Stimulated activated CD4-positive, alpha-beta T cell treated with anti-CD3 and anti-CD28 coated beads, Interleukin-12 subunit alpha, Interleukin-12 subunit beta, amount 100 ng/mL, for 4 hours (primary cell): ENCODE data around the gene ZNF524.

ENCODE experiments used
- DNase-seq: peaks from one replicate; pipeline ENCODE4 v3.0.0-alpha.2; 2020

ZNF524 gene

GRCh38 chr19:55621673-55622231, 21.7 kb downstream of the ZNF524 start:
- no peak for DNase-seq

GRCh38 chr19:55622242-55622969, 22.3 kb downstream of the ZNF524 start:
- DNase-seq, result no peak

- DNase-seq, result no peak
Observed at GRCh38 chr19:55623130-55623529, 23.0 kb downstream of the ZNF524 start.

GRCh38 chr19:55623561-55623960, 23.5 kb downstream of the ZNF524 start:
- no peak for DNase-seq

- DNase-seq, result peak; percentile 95
Observed at GRCh38 chr19:55624109-55625003, 24.3 kb downstream of the ZNF524 start, which contains the start of gene ZNF784. TSS of gene ZNF784 (minus strand) at chr19:55624566. CDS start at chr19:55624561, 5 bp downstream.

DNA sequence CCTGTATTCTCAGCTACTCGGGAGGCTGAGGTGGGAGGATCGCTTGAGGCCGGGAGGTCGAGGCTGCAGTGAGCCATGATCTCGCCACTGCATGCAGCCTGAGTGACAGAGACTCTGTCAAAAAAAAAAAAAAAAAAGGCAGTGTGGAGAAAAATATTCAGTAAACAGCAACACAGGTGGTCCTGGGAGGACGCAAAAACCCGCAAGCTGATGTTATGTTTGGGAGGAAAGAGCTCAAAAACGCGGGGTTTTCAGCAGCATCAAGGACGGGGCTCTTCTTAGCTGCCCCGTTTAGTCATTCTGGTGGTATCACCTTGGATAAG, 24.9 kb downstream of the ZNF524 start:
- DNase-seq, result no peak

DNA sequence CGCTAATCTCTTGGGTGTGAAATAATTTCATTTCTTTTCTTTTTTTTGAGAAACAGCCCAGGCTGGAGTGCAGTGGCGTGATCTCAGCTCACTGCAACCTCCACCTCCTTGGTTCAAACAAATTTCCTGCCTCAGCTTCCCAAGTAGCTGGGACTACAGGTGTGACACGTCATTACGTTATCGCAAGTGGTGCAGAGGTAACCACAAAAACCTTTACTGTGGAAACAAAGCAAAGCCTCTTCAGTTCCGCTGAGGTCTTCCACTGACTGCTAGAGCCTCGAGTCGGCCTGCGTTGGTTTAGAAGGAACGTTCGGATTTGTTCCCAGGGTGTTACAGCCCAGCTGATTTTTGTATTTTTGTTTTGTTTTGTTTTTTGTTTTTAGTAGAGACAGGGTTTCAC, 26.3 kb downstream of the ZNF524 start:
- DNase-seq, result no peak

DNA sequence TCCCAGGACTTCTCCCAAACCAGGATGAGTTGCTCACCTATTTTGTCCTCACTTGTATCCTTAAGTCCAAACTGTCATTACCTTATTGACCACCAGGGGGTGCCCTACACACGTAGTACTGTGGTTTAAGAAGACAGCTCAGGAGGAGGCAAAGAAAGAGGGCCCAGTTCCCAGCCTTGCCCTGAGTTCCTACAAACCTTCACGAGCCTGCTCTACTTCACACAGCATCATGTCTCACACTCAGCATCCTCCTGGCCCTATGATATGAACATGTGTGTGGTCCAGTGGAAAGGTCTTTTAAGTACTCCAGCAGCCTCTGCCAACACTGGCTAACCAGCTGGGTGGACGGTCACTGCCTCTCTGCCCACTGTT, 32.4 kb downstream of the ZNF524 start:
- DNase-seq, result peak; percentile 78

- no peak for DNase-seq
Observed at GRCh38 chr19:55633861-55634260, 33.8 kb downstream of the ZNF524 start.

DNA sequence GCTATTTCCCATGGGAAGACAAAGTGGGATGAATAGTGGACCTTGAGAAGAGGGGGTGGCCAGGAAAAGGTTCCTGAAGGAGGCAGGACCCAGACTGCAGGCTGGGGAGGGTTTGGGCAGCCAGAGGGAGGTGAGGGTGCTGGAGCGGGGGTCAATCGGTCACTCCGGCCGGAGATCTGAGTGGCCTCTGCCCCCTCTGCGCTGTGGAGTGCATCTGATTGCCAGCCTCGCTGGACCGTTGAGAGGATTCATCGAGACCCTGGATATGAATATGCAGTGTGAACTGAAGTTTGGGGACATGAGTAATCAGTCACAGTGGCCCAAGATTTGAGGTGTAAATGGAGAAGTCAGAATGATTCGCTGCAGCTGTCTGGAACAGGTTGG, 35.2 kb downstream of the ZNF524 start:
- no peak for DNase-seq

GRCh38 chr19:55635856-55636440, 35.9 kb downstream of the ZNF524 start:
- no peak for DNase-seq

DNA sequence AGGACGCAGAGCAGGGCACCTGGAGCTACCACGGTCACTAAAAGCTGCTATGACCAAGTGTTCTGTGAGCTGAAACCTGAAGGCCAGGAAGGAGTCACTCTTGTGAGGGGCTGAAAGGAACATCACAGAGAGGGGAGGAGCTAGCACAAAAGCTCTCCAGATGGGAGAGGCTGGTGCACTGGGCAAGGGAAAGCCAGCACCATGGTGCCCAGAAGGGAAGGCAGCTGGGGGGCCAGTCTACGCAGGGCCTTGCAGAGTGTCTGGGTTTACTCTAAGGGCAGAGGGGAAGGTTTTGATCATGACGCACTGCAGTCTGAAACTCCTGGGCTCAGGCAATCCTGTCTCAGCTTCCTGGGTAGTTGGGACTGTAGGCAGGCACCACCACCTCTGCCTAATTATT, 36.6 kb downstream of the ZNF524 start:
- DNase-seq, result no peak

GRCh38 chr19:55637534-55637933, 37.4 kb downstream of the ZNF524 start:
- DNase-seq, result no peak

GRCh38 chr19:55638864-55639359, 38.8 kb downstream of the ZNF524 start:
- DNase-seq, result peak; percentile 48

DNA sequence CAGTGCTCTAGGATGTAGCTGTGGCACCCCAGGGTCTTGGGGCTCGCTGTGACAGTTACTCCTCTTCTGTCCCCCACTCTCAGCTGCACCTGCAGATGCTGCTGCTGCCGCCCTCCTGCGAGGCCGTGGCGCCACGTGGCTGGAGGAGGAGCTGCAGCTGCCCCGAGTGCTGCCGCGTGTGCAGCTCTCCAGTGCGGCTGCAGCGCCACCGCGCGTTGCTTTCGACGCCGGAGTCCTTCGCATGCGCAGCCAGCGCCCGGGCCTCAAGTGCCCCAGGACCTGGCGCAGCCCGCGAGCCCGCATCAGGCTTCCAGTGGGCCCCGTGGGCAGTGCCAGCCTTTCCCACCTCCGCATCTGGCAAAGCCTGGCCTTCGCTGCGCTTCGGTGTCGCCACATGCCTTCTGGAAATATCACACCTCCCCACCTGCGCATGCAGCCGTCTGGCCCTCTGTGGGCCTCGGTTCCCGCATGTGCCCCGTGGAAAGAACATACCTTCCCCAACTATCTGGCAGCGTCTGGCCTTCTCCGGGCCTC, 40.0 kb downstream of the ZNF524 start:
- DNase-seq, result peak; percentile 62

GRCh38 chr19:55640577-55641425, 40.7 kb downstream of the ZNF524 start, which contains the start of gene ZNF580:
TSS of gene ZNF580 (plus strand) at chr19:55641002. CDS start at chr19:55642509, 1,507 bp downstream.
- peak; percentile 72 for DNase-seq

GRCh38 chr19:55641426-55642152, 41.5 kb downstream of the ZNF524 start:
- peak; percentile 37 for DNase-seq

GRCh38 chr19:55642153-55643002, 42.3 kb downstream of the ZNF524 start:
- DNase-seq, result peak; percentile 46

GRCh38 chr19:55643003-55643886, 43.2 kb downstream of the ZNF524 start, which contains the start of gene ZNF581:
TSS of gene ZNF581 (plus strand) at chr19:55643649. CDS start at chr19:55644572, 923 bp downstream.
- peak; percentile 81 for DNase-seq
